ENCODE results near the gene ZNF814.
"Not testable (repeated sequence)": the region's sequence is repeated elsewhere in the genome, so short reads cannot be mapped to it uniquely, and the experiment has no call there.

ZNF814 gene

DNA sequence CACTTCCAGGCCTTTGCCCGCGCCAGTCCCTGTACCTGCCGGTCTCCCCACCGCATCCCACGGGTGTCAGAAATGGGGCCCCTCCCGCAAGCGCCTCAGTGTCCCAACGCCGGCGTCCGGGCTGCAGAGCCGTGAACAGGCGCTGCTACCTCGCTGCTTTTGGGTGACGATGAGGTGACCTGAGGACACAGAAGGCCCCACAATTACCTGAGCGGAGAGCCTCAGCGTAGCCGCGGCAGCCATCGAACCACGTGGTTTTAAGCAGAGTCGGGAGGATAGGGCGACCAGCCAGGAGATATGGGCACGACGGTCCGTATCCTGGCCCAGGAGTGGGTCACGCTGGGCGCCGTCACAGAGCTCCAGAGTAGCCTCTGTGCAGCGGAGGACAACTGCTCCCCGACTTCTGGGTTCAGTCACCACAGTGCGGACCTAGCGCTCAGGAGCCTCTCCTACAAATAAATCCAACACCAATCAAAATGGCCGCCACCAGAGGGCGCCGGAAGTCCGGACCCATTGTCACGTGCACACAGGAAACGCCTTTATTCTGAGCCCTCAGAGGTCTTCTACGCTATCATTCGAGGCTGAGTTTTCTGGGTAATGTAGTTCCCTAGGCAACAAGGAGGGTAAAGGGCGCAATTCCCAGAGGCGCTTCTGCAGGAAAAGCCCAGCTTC, at the start of gene ZNF814:
Gene ZNF814 (minus strand): TSS at position 478 of the 672 bp plus-strand sequence. CDS start 235 bp downstream, at position 243.
- Mint-ChIP-seq H3K4me1 (ENCODE audit: low read depth) (peaks cover 11% of the 10 kb centered on the region), H3K27me3 (ENCODE audit: low read depth) (no peaks in the 10 kb centered on the region), H3K27ac (peak within 1 kb of the TSS; percentile 75), H3K36me3 (ENCODE audit: low read depth) (peaks cover 41% of the 10 kb centered on the region), H3K4me3 (peak within 1 kb of the TSS; percentile 89), H3K9me3 (peaks cover 44% of the 10 kb centered on the region)
- DNase-seq (ENCODE audit: low spot score): peak; percentile 63

DNA sequence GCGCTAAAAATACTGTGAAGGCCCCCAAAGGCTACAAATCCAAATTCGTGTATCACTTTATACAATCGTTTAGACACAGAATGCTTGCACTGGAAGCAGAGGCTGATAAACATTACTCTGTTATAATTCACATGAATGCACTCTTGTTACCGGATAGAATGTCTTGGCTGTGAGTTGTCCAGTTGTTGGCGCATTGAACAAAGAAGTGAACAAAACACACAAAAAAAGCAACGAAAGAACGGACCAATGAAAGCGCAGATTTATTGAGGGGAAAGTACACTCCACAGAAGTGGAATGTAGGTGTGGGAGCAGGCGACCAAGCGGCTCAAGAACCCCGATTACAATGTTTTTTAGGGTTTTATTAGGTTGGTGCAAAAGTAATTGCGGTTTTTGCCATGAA, 46.9 kb upstream of the ZNF814 start:
- no peaks in the 10 kb centered on the region for H3K4me1 Mint-ChIP-seq (ENCODE audit: low read depth)
- no peaks in the 10 kb centered on the region for H3K27me3 Mint-ChIP-seq (ENCODE audit: low read depth)
- H3K36me3 Mint-ChIP-seq (ENCODE audit: low read depth): peaks cover 37% of the 10 kb centered on the region
- H3K9me3 Mint-ChIP-seq: peaks cover 59% of the 10 kb centered on the region
- no peak overlapping the region for H3K27ac Mint-ChIP-seq
- H3K4me3 Mint-ChIP-seq: no peak overlapping the region
- no peak for DNase-seq (ENCODE audit: low spot score)

- no peaks in the 10 kb centered on the region for H3K27me3 Mint-ChIP-seq (ENCODE audit: low read depth)
- H3K9me3 Mint-ChIP-seq: peaks cover 64% of the 10 kb centered on the region
- peak within 1 kb of the TSS; percentile 62 for H3K27ac Mint-ChIP-seq
These were observed 46.2 kb upstream of the ZNF814 start, which contains the start of gene ZNF418 for GRCh38 chr19:57934820-57935665. ZNF418 (minus strand) TSS chr19:57935402; CDS start chr19:57933822, 1,580 bp downstream.

GRCh38 chr19:57927587-57927986, 38.8 kb upstream of the ZNF814 start:
- Mint-ChIP-seq H3K4me3 (no peak overlapping the region), H3K9me3 (peaks cover 51% of the 10 kb centered on the region), H3K27ac (no peak overlapping the region), H3K36me3 (ENCODE audit: low read depth) (peaks cover 10% of the 10 kb centered on the region), H3K4me1 (ENCODE audit: low read depth) (no peaks in the 10 kb centered on the region), H3K27me3 (ENCODE audit: low read depth) (no peaks in the 10 kb centered on the region)
- no peak for DNase-seq (ENCODE audit: low spot score)

More at GRCh38 chr19:57934820-57935665, 46.2 kb upstream of the ZNF814 start, which contains the start of gene ZNF418:
- peak; percentile 16 for DNase-seq (ENCODE audit: low spot score)
- H3K4me3 Mint-ChIP-seq: peak within 1 kb of the TSS; percentile 73
- peaks cover 35% of the 10 kb centered on the region for H3K36me3 Mint-ChIP-seq (ENCODE audit: low read depth)
- H3K4me1 Mint-ChIP-seq (ENCODE audit: low read depth): no peaks in the 10 kb centered on the region

DNA sequence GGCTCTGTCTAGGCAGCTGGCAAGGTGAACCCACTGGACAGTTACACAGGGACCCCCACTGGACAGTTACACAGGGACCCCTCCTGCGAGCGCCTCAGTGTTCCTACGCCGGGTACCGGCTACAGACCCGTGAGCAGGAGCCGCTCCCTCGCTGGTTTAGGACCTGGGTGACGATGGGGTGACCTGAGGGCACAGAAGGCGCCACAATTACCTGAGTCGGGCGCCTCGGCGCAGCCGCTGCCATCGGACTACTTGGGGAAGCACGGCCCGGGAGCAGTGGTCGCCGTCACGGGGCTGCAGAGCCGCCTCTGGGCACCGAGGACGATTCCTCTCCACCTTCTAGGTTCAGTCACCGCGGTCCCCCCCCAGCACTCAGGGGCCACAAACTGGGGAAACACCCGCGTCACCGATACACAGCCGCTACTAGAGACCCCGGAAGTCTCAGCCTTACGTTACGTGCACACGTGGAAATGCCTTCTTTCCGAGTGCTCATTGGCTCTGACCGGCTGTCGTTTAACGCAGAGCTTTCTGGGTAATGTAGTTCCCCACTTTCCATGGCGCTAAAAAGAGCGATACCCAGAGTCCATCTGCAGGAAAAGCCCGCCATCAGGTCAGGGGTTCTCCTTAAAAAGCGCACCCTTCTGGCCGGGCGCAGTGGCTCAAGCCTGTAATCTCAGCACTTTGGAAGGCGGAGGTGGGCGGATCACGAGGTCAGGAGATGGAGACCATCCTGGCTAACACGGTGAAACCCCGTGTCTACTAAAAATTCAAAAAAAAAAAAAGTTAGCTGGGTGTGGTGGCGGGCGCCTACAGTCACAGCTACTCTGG, 27.5 kb upstream of the ZNF814 start, which contains the start of gene ZNF417:
Gene ZNF417 (minus strand): TSS at position 425 of the 828 bp plus-strand sequence. CDS start 181 bp downstream, at position 244.
- peaks cover 64% of the 10 kb centered on the region for H3K9me3 Mint-ChIP-seq
- not testable (repeated sequence) for H3K27me3 Mint-ChIP-seq (ENCODE audit: low read depth)
- peak within 1 kb of the TSS; percentile 93 for H3K4me3 Mint-ChIP-seq
- peaks cover 49% of the 10 kb centered on the region for H3K36me3 Mint-ChIP-seq (ENCODE audit: low read depth)
- peaks cover 13% of the 10 kb centered on the region for H3K4me1 Mint-ChIP-seq (ENCODE audit: low read depth)
- DNase-seq (ENCODE audit: low spot score): peak; percentile 86
- peak within 1 kb of the TSS; percentile 94 for H3K27ac Mint-ChIP-seq

DNA sequence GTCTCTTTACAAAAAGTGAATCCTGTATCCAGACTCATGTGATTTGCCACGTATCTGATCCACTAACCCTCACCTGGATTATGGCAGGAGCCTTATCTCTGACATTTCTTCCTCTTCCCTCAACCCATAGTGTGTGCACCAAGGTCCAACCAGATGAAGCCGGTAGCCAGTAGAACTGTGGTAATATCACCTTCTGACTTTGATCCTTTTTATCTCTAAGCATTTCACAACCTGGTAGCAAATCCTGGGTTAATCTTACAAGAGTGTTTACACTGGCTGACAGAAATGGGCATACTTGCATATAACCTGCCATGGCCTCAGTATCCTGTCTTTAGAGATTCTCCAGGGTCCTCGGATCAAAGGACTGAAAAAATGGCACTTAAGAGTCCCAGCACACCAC, 25.7 kb upstream of the ZNF814 start:
- Mint-ChIP-seq H3K27me3 (ENCODE audit: low read depth) (no peaks in the 10 kb centered on the region), H3K4me3 (peak overlapping the region; percentile 93), H3K4me1 (ENCODE audit: low read depth) (peaks cover 13% of the 10 kb centered on the region), H3K27ac (no peak overlapping the region), H3K9me3 (peaks cover 60% of the 10 kb centered on the region), H3K36me3 (ENCODE audit: low read depth) (peaks cover 62% of the 10 kb centered on the region)
- no peak for DNase-seq (ENCODE audit: low spot score)

- DNase-seq (ENCODE audit: low spot score): no peak
- Mint-ChIP-seq H3K4me3 (no peak overlapping the region), H3K27me3 (ENCODE audit: low read depth) (no peaks in the 10 kb centered on the region), H3K4me1 (ENCODE audit: low read depth) (no peaks in the 10 kb centered on the region), H3K27ac (no peak overlapping the region), H3K9me3 (peaks cover 61% of the 10 kb centered on the region), H3K36me3 (ENCODE audit: low read depth) (peaks cover 68% of the 10 kb centered on the region)
These were observed 18.6 kb upstream of the ZNF814 start for GRCh38 chr19:57907394-57907793.

DNA sequence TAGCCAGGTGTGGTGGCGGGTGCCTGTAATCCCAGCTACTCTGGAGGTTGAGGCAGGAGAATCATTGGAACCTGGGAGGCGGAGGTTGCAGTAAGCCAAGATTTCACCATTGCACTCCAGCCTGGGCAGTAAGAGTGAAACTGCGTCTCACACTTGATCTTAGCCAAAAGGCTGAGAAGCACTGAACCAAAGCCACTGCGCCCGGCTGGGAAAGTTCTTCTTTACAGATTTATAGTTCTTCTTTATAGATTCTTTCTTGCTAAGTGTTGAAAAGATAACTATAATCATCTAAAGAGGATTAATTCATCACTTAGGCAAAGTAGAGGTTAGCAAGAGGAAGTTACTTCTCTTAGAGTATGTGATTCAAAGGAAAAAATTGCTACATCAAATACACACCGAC, 16.4 kb upstream of the ZNF814 start:
- Mint-ChIP-seq H3K4me1 (ENCODE audit: low read depth) (no peaks in the 10 kb centered on the region), H3K36me3 (ENCODE audit: low read depth) (peaks cover 53% of the 10 kb centered on the region), H3K9me3 (peaks cover 52% of the 10 kb centered on the region), H3K27me3 (ENCODE audit: low read depth) (no peaks in the 10 kb centered on the region), H3K27ac (no peak overlapping the region), H3K4me3 (no peak overlapping the region)
- no peak for DNase-seq (ENCODE audit: low spot score)

GRCh38 chr19:57903618-57904184, 14.9 kb upstream of the ZNF814 start:
- H3K4me1 Mint-ChIP-seq (ENCODE audit: low read depth): no peaks in the 10 kb centered on the region
- peaks cover 52% of the 10 kb centered on the region for H3K9me3 Mint-ChIP-seq
- no peak overlapping the region for H3K4me3 Mint-ChIP-seq
- no peak for DNase-seq (ENCODE audit: low spot score)
- H3K36me3 Mint-ChIP-seq (ENCODE audit: low read depth): peaks cover 44% of the 10 kb centered on the region
- no peak overlapping the region for H3K27ac Mint-ChIP-seq
- no peaks in the 10 kb centered on the region for H3K27me3 Mint-ChIP-seq (ENCODE audit: low read depth)

GRCh38 chr19:57900311-57900710, 11.5 kb upstream of the ZNF814 start:
- Mint-ChIP-seq H3K4me1 (ENCODE audit: low read depth) (no peaks in the 10 kb centered on the region), H3K27me3 (ENCODE audit: low read depth) (no peaks in the 10 kb centered on the region), H3K4me3 (no peak overlapping the region), H3K9me3 (peaks cover 50% of the 10 kb centered on the region), H3K27ac (no peak overlapping the region), H3K36me3 (ENCODE audit: low read depth) (peaks cover 21% of the 10 kb centered on the region)
- DNase-seq (ENCODE audit: low spot score): no peak

DNA sequence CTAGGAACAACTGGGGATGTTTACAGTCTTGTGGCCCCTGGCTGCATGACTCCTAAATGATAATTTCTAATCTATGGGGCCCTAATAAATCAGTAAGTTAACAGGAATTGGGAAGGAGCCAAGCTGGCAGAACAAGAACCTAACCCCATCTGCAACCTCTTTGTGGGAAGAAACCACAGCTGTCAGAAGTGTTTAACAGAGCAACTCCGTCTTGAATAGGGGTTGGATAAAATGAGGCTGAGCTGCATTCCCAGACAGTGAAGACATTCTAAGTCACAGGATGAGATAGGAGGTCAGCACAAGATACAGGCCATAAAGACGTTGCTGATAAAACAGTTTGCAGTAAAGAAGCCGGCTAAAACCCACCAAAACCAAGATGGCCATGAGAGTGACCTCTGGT, 1.9 kb upstream of the ZNF814 start:
- H3K27ac Mint-ChIP-seq; DNase-seq (ENCODE audit: low spot score); H3K4me3 Mint-ChIP-seq; H3K27me3 Mint-ChIP-seq (ENCODE audit: low read depth): not testable (repeated sequence)
- H3K9me3 Mint-ChIP-seq: peaks cover 46% of the 10 kb centered on the region
- peaks cover 11% of the 10 kb centered on the region for H3K4me1 Mint-ChIP-seq (ENCODE audit: low read depth)
- H3K36me3 Mint-ChIP-seq (ENCODE audit: low read depth): peaks cover 25% of the 10 kb centered on the region

DNA sequence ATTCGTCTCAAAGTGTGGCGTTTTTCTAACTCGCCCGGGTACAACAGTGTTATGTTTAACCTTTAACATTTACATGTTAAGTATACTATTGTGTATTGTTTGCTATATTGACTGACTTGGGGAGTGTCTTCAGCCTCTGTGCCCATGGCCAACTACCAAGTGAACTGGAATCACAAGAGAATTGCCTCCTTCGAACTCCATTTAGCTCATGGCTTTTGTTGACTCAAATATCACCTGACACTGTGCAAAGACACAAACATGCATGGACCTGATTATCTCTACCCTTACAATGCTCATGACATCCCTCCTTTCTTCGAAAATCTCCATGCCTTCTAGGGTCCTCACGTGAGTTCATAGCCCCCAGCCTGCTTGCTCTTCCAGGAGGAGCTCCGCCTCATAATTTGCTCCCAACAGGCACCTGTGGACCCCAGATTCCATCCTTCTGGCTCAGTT, 704 bp downstream of the ZNF814 start:
- Mint-ChIP-seq H3K27me3 (ENCODE audit: low read depth) (no peaks in the 10 kb centered on the region), H3K4me1 (ENCODE audit: low read depth) (peaks cover 11% of the 10 kb centered on the region), H3K9me3 (peaks cover 45% of the 10 kb centered on the region), H3K27ac (peak overlapping the region; percentile 75), H3K4me3 (peak overlapping the region; percentile 89), H3K36me3 (ENCODE audit: low read depth) (peaks cover 43% of the 10 kb centered on the region)
- DNase-seq (ENCODE audit: low spot score): no peak

Measured in T-helper 2 cell treated with Interferon-gamma antibody and Interleukin-4, amounts not matched to agents 5 μg/mL and 100 μg/mL, for 36 hours (primary cell).